Thyroid gland (tissue), 4 donors: ENCODE measurements around the gene KRT77.

Source experiments
- POLR2A ChIP-seq, 2 donors: fragments of 450-650 bp; IDR thresholded peaks; one replicate each; pipeline ENCODE4 v1.6.1; 2017; ENCODE audit warnings: antibody characterized with exemption in 2 of 2, mild to moderate bottlenecking in 2 of 2, moderate library complexity in 1 of 2
- TF ChIP-seq, protein P1 (sequence below), 6 experiments: fragments of 200-600 bp in 3 of 6; fragments of 450-650 bp in 3 of 6; sonication (generic) in 3 of 6; IDR thresholded peaks; one replicate each; pipeline ENCODE4 v1.5.1; 2016 to 2019; ENCODE audit warnings: antibody characterized with exemption in 6 of 6, mild to moderate bottlenecking in 2 of 6, inconsistent platforms in 1 of 6, moderate library complexity in 1 of 6

- TF ChIP-seq, protein P1, sequence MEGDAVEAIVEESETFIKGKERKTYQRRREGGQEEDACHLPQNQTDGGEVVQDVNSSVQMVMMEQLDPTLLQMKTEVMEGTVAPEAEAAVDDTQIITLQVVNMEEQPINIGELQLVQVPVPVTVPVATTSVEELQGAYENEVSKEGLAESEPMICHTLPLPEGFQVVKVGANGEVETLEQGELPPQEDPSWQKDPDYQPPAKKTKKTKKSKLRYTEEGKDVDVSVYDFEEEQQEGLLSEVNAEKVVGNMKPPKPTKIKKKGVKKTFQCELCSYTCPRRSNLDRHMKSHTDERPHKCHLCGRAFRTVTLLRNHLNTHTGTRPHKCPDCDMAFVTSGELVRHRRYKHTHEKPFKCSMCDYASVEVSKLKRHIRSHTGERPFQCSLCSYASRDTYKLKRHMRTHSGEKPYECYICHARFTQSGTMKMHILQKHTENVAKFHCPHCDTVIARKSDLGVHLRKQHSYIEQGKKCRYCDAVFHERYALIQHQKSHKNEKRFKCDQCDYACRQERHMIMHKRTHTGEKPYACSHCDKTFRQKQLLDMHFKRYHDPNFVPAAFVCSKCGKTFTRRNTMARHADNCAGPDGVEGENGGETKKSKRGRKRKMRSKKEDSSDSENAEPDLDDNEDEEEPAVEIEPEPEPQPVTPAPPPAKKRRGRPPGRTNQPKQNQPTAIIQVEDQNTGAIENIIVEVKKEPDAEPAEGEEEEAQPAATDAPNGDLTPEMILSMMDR (IDR thresholded peaks at IDR 0.05) = no peak
- no peak for TF ChIP-seq POLR2A (IDR thresholded peaks at IDR 0.05)
These were observed 56.7 kb downstream of the KRT77 start for GRCh38 chr12:52646613-52647012.
